ENCODE results near the gene SIVA1. TPM values are rescaled to one million over a fixed set of nuclear protein-coding genes. Genes with fewer than 3 reads are reported as not detected.

Gene SIVA1
- 70.6 TPM for polyA plus RNA-seq (2013, experiment 1 of 2; ENCODE audit: insufficient read length)
- polyA plus RNA-seq (2013, experiment 2 of 2; ENCODE audit: insufficient read length) = 61.3 TPM

- peak; percentile 99 for DNase-seq
Observed at GRCh38 chr14:104752735-104753527, at the start of gene SIVA1. TSS of gene SIVA1 (plus strand) at chr14:104753147. CDS start at chr14:104753202, 55 bp downstream.

GRCh38 chr14:104703269-104703668, 49.7 kb upstream of the SIVA1 start:
- no peak for DNase-seq

GRCh38 chr14:104704252-104704651, 48.7 kb upstream of the SIVA1 start:
- no peak for DNase-seq

- DNase-seq = no peak
Observed at GRCh38 chr14:104705340-104706047, 47.5 kb upstream of the SIVA1 start.

- no peak for DNase-seq
Observed at GRCh38 chr14:104706733-104707607, 46.0 kb upstream of the SIVA1 start.

- no peak for DNase-seq
Observed at GRCh38 chr14:104707608-104708595, 45.0 kb upstream of the SIVA1 start.

- DNase-seq = peak; percentile 58
Observed at GRCh38 chr14:104708606-104709268, 44.2 kb upstream of the SIVA1 start.

GRCh38 chr14:104709387-104710039, 43.4 kb upstream of the SIVA1 start:
- no peak for DNase-seq

- DNase-seq = no peak
Observed at GRCh38 chr14:104710071-104710735, 42.7 kb upstream of the SIVA1 start.

- no peak for DNase-seq
Observed at GRCh38 chr14:104712881-104713734, 39.8 kb upstream of the SIVA1 start.

GRCh38 chr14:104714066-104714465, 38.9 kb upstream of the SIVA1 start:
- no peak for DNase-seq

GRCh38 chr14:104714681-104715080, 38.3 kb upstream of the SIVA1 start:
- DNase-seq = no peak

- no peak for DNase-seq
Observed at GRCh38 chr14:104715416-104715815, 37.5 kb upstream of the SIVA1 start.

GRCh38 chr14:104715871-104716270, 37.1 kb upstream of the SIVA1 start:
- DNase-seq = no peak

GRCh38 chr14:104717137-104717536, 35.8 kb upstream of the SIVA1 start:
- no peak for DNase-seq

- DNase-seq = no peak
Observed at GRCh38 chr14:104717646-104718045, 35.3 kb upstream of the SIVA1 start.

- no peak for DNase-seq
Observed at GRCh38 chr14:104718147-104718546, 34.8 kb upstream of the SIVA1 start.

- no peak for DNase-seq
Observed at GRCh38 chr14:104718871-104719270, 34.1 kb upstream of the SIVA1 start.

- no peak for DNase-seq
Observed at GRCh38 chr14:104719343-104719742, 33.6 kb upstream of the SIVA1 start.

All from fibroblast of skin of scalp (primary cell).